Measurements from ENCODE around the gene PDE4D.

PDE4D gene

DNA sequence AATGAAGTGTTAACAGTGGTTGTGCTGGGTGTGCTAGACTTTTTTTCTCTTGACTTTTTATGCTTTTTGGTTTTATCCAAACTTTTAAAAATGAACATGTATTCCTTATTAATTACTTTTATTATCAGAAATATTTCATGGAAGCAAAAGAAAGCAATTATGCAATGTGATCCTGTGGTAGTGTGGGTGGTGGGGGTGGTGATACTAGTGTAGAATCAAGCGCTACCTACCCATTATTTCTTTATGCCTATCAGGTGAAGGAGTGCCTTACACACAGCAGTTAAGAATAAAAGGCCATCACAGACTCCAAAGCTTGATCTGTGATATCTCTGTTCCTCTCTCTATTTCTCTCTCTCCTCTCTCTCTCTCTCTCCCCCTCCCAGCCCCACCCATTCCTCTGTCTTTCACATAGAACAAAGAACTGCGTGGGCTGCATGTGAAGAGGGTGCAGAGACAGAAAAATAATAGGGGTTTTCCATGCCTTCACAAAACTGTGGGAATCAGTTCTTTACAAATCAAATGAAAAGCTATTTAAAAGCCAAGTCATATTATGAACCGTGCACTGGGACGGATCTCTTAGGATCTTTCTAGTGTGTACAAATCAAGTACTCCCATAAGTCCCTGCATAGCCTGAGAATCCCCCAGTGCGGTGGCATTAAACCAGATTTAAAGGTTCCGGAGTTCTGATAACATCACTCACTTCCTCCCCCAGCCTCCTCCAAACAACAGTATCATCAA is 959.5 kb downstream of the PDE4D start:
- no peak for DNase-seq

DNA sequence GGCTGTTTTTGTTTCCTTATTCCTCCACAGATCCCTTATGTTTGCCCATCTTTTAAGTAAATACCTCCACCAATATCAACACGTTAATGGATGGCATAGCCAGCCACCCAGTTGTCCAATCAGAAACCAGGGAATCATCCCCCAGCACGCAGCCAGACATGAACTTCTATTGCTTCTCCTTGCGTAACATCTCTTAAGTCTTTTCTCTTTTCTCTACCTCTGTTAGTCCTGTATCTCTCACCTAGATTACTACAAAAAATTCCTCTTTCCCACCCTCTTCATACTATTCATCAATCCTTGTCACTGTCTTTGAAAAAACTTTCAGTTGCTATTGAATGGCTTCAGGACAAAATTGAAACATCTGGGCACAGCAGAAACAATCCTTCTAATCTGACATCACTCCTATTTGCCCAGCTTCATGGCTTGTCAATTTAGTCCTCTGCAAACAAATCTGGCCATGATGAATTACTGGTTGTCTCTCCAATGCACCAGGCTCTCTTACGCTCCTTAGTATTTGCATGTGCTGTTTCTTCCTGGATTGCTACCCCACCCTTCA is 961.4 kb downstream of the PDE4D start:
- DNase-seq = no peak

DNA sequence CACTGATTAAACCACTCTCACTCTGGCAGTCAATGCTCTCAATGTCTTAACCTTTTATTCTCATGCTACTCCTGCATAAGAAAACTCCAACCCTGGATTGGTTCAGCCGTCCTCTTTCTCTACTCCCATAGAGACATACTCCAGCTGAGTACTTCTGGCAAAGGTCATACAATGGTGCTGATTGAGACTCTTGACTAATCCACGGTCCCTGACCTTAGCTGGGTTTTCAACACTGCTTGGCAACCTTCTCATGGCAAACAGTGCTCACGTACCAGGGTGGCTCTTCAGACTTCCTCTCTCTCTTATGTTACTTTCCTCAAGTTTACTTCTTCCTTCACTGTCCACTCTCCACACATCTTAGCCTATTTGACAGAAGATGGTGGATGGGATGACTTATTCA is 963.0 kb downstream of the PDE4D start:
- DNase-seq = no peak

DNA sequence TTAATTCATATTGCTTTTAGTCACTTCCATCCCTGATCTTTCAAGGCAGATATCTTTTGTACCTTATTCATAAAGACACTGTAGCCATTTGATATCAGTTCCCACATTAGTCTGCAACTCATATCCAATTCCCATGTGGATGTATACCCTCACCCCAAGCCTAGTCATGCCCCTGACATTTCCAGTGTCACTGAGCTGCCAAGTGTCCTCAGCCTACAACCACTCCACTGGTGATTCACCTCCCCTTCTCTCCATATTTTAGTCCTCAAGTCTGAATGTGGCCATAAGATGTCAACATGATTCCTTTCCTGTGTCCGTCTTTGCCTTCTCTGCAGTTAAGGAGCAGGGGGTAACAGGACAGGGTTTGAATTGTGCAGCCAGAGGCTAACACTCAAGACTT is 963.8 kb downstream of the PDE4D start:
- no peak for DNase-seq

DNA sequence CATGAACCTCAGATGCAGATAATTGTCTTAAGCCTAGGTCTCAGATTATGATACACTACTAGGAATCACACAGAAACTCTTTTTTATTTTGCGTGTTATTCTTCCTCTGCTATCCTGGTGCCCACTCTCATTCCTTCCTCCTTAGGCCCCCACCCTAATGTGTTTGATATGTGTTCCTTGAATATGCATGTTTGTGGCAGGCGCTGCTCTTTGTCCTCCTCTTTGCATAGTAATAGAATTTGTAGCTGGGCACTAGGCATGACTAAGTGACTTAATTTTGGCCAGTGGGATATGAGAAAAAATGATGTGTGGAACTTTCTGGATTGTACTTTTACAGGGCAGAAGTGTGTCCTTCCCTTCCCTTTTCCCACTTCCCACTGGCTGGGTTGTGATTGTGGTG is 965.6 kb downstream of the PDE4D start:
- DNase-seq = no peak

DNA sequence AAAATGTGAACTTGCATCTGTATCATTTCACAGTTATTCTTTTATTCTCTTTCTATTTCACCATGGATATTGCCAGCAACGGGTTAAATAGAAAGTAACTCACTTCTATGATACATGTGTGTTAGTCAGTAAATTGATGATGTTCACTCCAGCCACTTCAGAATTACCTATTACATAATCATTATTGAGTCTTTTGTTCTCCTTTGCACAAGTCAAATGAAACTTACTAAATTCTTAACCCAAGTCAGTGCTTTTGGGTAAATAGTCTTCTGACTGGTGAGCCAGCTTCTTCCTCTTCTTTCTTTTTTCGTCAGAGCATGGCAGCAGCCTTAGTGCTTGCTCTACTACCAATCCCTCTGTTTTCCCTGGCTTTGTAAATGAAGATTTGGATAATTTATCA is 966.3 kb downstream of the PDE4D start:
- no peak for DNase-seq

DNA sequence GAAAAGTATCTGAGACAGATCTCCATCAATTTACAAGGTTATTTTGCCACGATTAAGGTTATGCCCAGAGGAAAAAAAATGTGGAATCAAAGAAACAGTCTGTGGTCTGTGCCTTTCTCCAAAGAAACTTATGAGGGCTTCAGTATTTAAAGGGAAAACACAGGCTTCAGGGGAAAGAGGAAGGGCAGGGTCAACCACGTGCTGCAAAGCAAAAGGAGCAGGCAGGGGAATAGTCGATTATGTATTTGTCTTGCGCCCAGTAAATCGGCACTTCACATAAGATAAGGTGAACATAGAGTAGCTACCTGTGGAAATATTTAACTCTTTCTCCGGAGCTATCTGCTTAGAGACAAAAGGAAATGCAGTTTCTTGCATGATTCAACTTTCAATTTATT is 967.0 kb downstream of the PDE4D start:
- no peak for DNase-seq

DNA sequence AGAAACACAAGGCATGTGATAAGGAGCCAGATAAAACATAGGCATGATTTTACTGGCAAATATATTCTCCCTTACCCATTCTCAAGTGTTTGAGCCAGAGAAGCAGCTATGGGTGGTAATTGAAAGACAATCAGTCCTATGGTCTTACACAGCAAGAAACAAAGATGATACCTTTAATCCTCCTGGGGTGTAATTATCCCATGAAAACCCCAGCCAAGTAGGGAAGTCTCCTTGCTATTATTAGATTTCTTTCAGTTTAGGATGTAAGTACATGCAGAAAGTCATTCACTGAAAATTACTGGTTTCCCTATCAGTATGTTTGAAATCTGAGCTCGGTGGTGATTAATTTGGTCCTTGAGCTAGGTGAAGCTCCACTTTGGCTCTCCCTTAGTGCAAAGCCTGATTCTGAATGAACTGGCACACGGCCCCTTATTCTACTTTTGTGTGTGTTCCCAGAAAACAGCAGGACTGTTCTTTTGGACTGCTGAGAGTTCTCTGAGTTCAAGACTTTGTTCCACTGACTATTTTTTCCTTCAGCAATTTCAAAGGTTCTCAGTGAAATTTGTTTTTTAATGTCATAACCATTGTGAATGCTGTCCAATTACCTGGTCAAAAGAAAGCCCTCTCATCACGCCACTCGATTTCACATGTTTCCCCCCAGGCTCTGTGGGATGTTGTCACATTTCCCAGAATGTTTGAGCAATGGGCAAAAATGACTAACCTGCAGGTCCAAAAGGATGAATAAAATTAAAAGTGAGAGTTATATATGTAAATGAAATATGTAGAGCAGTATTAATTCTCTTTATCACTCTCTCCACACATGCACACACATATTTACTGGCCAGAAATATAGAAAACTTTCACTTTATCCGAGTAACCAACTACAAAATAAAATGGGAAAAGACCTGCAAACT is 967.6 kb downstream of the PDE4D start:
- DNase-seq = no peak

DNA sequence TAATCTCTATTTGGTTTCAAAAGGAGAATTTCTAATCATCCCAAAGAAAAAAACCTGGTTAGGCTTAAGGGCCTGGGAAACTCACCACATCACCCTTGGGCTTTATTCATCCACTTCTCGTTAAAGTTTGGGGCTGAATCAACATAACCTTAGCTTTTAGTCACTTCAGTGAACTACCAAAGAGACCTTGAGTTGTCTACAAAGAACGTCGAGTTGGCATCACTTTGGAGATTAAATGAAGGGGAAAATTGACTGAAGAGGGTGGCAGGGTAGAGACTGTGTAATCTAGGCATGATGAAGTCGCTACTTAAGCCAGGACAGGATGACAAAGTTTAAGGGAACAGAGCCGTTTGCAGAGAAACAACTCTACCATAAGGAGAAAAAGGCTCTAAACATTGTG is 969.2 kb downstream of the PDE4D start:
- DNase-seq = no peak

DNA sequence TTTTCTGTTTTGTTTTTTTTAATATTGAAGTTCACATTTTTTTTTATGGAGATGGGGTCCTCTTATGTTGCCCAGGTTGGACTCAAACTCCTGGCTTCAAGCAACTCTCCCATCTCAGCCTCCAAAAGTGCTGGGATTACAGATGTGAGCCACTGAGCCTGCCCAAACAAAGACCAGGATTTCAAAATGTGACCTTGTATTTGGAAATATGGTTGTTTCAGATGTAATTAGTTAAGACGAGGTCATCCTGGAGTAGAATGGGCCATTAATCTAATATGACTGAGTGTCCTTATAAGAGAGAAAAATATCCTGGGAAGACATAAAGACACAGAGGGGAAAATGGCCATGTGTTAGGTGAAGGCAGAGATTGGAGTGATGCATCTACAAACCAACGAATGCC is 970.2 kb downstream of the PDE4D start:
- DNase-seq = no peak

DNA sequence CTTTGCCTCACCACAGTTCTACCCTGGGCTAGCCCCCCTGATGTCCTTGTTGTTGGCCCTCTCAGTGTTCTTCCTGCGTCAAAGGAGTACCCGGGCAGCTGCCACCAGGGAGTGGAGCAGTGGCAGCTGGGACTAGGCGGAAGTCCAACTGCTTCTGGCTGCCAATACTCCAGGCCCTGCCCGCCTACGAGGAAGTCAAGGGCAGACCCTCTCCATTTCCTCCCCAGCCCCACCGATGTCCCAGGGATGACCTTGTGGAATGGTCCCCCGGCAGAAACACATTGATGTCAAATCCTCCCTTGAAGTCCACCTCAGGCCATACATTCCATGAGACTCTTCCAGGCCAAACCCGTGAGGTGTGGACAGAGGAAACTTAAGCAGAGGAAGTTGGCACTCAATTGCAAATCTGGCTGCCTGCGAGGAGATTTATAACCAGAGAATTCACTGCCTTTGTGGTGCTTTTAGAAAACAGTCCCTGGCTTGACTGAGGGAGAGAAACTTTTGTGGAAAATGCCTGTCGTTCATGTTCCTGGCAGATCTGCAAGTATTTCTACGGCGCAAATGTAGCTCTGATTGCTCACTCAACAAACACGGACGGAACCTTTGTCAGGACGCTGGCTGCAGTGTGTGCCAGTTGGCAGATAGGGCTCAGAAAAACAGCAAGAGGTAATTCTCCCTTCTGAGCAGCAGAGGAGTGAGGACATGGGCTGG is 970.9 kb downstream of the PDE4D start:
- no peak for DNase-seq

DNA sequence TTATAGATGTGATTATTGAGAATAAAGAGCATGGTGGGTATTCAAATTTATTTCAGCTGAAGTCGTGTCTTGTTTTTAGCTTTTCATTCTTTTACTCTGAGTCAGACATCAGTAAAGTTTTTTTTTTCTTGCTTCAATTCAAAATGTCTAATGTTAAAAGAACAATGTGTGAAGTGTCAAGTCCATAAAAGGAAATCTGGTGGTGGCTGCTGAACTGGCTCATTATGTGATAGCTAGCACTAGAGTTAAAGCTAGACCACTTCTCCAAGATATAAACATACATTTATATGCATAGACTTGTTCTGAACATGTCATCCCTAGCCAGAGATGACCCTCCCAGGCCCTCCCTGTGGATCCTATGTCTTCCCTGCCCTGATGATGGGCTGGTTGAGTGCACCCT is 972.4 kb downstream of the PDE4D start:
- DNase-seq = no peak

DNA sequence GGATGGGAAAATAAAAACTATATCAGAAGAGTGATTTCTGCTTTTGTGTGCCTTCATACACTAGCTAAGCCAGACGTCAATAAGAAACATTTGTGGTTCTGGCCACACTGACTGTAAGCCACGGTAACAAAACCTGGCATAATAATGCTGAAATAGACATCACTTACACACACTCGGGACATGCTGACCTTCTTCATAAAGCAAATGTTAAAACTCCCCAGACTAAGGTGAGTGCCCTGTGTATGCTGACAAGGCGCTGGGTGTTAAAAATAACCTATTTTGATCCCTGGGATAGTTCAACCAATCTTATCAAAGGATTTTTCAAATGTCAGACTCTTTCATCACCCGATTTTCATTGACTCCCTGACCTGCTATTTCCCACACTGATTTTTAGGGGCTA is 973.7 kb downstream of the PDE4D start:
- DNase-seq = no peak

All from NCI-H1092 (cell line).